ENCODE data around the gene HTR1D. TPM values are rescaled to one million over a fixed set of nuclear protein-coding genes. Genes with fewer than 3 reads are reported as not detected.
A peak's percentile ranks its signal among the peaks of the same experiment; 100 is the strongest.

The HTR1D gene
- total and polyA plus RNA-seq, 2 donors (not counting 3 experiments of a cell fraction or from before 2014, with no cell fraction given) = 1.5 to 1.9 TPM

GRCh38 chr1:23210351-23210785, 6.9 kb downstream of the HTR1D start:
- H3K36me3 ChIP-seq (ENCODE audit: control insufficient read depth in 2 of 2, extremely low read depth in 1 of 2, insufficient read depth in 2 of 2, low read length in 2 of 2) = no peaks in the 10 kb centered on the region
- TF ChIP-seq, protein P1, sequence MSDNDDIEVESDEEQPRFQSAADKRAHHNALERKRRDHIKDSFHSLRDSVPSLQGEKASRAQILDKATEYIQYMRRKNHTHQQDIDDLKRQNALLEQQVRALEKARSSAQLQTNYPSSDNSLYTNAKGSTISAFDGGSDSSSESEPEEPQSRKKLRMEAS (IDR thresholded peaks at IDR 0.05; ENCODE audit: insufficient read depth, insufficient read length) = no peak
- no peak for TF ChIP-seq GATA2 (IDR thresholded peaks at IDR 0.05; ENCODE audit: insufficient read depth, insufficient read length, low read depth, low read length)
- TF ChIP-seq EZH2 (IDR thresholded peaks at IDR 0.05; ENCODE audit: borderline replicate concordance, low read depth, low read length, severe bottlenecking) = no peak
- TF ChIP-seq CTCF (IDR thresholded peaks at IDR 0.05; ENCODE audit: extremely low read depth in 1 of 2, insufficient read depth in 1 of 2, low read depth in 1 of 2, low read length in 2 of 2) = peak in 1 of 2 donors; percentile 10
- no peak for DNase-seq (ENCODE audit: low read depth, low spot score)
- H3K9ac ChIP-seq (replicated peaks; ENCODE audit: extremely low read depth, insufficient read depth, low read length) = no peak overlapping the region
- ChIA-PET POLR2A (no interaction called here), CTCF (interaction anchor here (1.2 to 1.4 kb wide), 3 partner anchors 12 to 233 kb away, joined by 3 to 7 read pairs (median 4); no protein-coding TSS in a partner anchor)
- no peaks in the 10 kb centered on the region for H3K9me1 ChIP-seq (replicated peaks; ENCODE audit: control insufficient read depth, extremely low read depth, insufficient read depth, low read length)
- H3K4me1 ChIP-seq (ENCODE audit: control insufficient read depth, extremely low read depth, insufficient read depth, low read length) = peaks cover 8% of the 10 kb centered on the region
- intact Hi-C loops (cut with micrococcal nuclease) = no loop called here
- no peaks in the 10 kb centered on the region for H4K20me1 ChIP-seq (replicated peaks; ENCODE audit: control insufficient read depth, extremely low read depth, insufficient read depth, low read length)
- no peaks in the 10 kb centered on the region for H3K9me3 ChIP-seq (replicated peaks; ENCODE audit: control insufficient read depth, insufficient read depth, low read length)
- no peak overlapping the region for H2AFZ ChIP-seq (ENCODE audit: low read depth, low read length)
- no peak overlapping the region for H3K4me3 ChIP-seq (replicated peaks in 1 of 3; ENCODE audit: insufficient read depth in 1 of 3, low read depth in 1 of 3, low read length in 3 of 3)
- BruUV-seq (replicated peaks) = no TSS peak
- dilution Hi-C loops (cut with MboI; ENCODE audit: extremely low pct_ligation_motif_present, low sequenced_read_pairs) = no loop called here
- no peak overlapping the region for H3K27ac ChIP-seq (ENCODE audit: insufficient read depth, low read depth, low read length)
- no peak overlapping the region for H3K4me2 ChIP-seq (ENCODE audit: insufficient read depth, low read length)
- H3K79me2 ChIP-seq (ENCODE audit: control insufficient read depth, insufficient read depth, low read length) = no peaks in the 10 kb centered on the region
- FAIRE-seq = no peak
- no peaks in the 10 kb centered on the region for H3K27me3 ChIP-seq (ENCODE audit: control insufficient read depth in 2 of 2, insufficient read depth in 2 of 2, low read length in 2 of 2)

DNA sequence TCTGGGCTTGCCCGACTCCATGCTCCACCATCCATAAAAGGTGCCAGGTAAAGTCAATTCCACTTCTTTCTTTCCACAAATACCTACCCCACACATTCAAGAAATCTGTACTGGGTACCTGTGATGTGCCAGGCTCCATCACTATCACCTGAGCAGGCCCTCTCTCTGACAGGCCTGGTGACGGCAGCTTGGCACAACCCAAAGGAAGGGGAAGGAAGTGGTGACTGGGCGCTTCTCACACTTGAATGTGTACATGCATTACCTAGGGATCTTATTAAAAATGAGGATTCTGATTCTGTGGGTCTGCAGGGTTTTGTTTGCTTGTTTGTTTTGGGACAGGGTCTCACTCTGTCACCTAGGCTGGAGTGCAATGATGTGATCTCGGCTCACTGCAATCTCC, 7.5 kb downstream of the HTR1D start:
- H3K9me3 ChIP-seq (replicated peaks; ENCODE audit: control insufficient read depth, insufficient read depth, low read length) = no peaks in the 10 kb centered on the region
- FAIRE-seq (peak; percentile 63), DNase-seq (ENCODE audit: low read depth, low spot score) (no peak)
- intact Hi-C loops (cut with micrococcal nuclease) (no loop called here), dilution Hi-C loops (cut with MboI; ENCODE audit: extremely low pct_ligation_motif_present, low sequenced_read_pairs) (no loop called here)
- no peak overlapping the region for H3K27ac ChIP-seq (ENCODE audit: insufficient read depth, low read depth, low read length)
- CTCF ChIA-PET = interaction anchor here (1.2 to 1.3 kb wide), 2 partner anchors 25 to 233 kb away, joined by 3 to 7 read pairs; no protein-coding TSS in a partner anchor
- no TSS peak for BruUV-seq (replicated peaks)
- H3K4me2 ChIP-seq (ENCODE audit: insufficient read depth, low read length) = no peak overlapping the region
- H3K36me3 ChIP-seq (ENCODE audit: control insufficient read depth in 2 of 2, extremely low read depth in 1 of 2, insufficient read depth in 2 of 2, low read length in 2 of 2) = no peaks in the 10 kb centered on the region
- no peaks in the 10 kb centered on the region for H4K20me1 ChIP-seq (replicated peaks; ENCODE audit: control insufficient read depth, extremely low read depth, insufficient read depth, low read length)
- no peaks in the 10 kb centered on the region for H3K9me1 ChIP-seq (replicated peaks; ENCODE audit: control insufficient read depth, extremely low read depth, insufficient read depth, low read length)
- no peak for TF ChIP-seq POLR2A (IDR thresholded peaks at IDR 0.05; ENCODE audit: low read depth, low read length)
- TF ChIP-seq GATA2 (IDR thresholded peaks at IDR 0.05; ENCODE audit: insufficient read depth, insufficient read length, low read depth, low read length) = no peak
- no peak for TF ChIP-seq CTCF (IDR thresholded peaks at IDR 0.05; ENCODE audit: extremely low read depth in 1 of 2, insufficient read depth in 1 of 2, low read depth in 1 of 2, low read length in 2 of 2)
- no peak for TF ChIP-seq FOS (IDR thresholded peaks at IDR 0.05; ENCODE audit: borderline replicate concordance, insufficient read depth, low read length)
- TF ChIP-seq, protein P1 (IDR thresholded peaks at IDR 0.05; ENCODE audit: insufficient read depth, insufficient read length) = no peak
- H3K4me3 ChIP-seq (replicated peaks in 1 of 3; ENCODE audit: insufficient read depth in 1 of 3, low read depth in 1 of 3, low read length in 3 of 3) = no peak overlapping the region
- no peak overlapping the region for H3K9ac ChIP-seq (replicated peaks; ENCODE audit: extremely low read depth, insufficient read depth, low read length)
- POLR2A ChIA-PET = interaction anchor here (0.5 kb wide), 1 partner anchor 53 kb away, joined by 3 read pairs; no protein-coding TSS in a partner anchor
- no peaks in the 10 kb centered on the region for H3K79me2 ChIP-seq (ENCODE audit: control insufficient read depth, insufficient read depth, low read length)
- H2AFZ ChIP-seq (ENCODE audit: low read depth, low read length) = no peak overlapping the region
- no peaks in the 10 kb centered on the region for H3K27me3 ChIP-seq (ENCODE audit: control insufficient read depth in 2 of 2, insufficient read depth in 2 of 2, low read length in 2 of 2)
- peaks cover 8% of the 10 kb centered on the region for H3K4me1 ChIP-seq (ENCODE audit: control insufficient read depth, extremely low read depth, insufficient read depth, low read length)

Measured in endothelial cell of umbilical vein (primary cell).